ENCODE data around the gene TSPAN14.

TSPAN14 gene

DNA sequence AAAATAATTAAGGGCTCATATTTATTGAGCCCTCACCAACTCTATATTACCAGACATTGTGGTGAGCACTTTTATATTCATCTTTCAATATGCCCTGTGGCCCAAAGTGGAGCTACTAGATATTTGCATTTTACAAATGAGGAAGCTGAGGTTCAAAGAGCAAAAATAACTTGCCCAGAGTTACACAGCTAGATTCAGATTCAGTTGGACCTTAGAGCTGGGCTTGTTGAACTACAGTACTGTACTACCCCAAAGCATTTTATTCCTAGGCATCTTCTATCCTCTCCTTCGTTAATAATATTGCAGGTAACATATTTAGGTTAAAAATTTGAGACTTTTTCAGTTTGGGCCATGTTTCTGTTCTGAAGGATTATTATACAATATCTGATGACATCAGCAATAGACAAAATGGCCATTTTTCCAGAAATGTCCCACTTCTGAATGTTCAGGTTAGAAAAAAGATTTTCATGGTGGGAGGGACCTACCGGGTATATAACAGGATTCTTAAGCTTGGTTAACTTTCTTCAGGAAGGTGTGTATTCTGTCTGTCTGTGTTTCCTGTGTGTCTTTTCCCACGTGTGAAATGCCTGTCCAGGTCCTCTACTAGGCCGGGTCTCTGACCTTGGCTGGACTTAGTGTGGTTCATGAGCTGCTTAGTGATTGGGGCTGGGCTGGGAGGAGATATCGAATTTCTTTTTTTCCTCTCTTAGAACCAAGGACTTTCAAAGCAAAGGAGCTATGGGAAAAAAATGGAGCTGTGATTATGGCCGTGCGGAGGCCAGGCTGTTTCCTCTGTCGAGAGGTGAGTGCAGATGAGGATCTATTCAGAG is 32.2 kb upstream of the TSPAN14 start:
- DNase-seq, result peak; percentile 18 to 57 (median 34)

DNA sequence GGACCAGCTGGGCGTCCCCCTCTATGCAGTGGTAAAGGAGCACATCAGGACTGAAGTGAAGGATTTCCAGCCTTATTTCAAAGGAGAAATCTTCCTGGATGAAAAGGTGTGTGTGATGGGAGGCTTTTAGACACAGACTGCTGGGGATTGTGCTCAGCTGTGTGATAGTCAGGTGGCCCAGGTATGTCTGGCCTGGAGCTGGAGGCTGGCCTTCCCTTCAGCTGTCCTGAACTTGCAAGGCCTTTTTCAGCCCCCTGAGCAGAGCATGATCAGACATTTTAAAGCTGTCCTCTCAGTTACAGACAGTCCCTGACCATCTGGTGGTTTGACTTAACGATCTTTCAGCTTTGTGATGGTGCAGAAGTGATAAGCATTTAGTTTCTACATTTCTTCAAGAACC is 28.2 kb upstream of the TSPAN14 start:
- DNase-seq, result no peak

DNA sequence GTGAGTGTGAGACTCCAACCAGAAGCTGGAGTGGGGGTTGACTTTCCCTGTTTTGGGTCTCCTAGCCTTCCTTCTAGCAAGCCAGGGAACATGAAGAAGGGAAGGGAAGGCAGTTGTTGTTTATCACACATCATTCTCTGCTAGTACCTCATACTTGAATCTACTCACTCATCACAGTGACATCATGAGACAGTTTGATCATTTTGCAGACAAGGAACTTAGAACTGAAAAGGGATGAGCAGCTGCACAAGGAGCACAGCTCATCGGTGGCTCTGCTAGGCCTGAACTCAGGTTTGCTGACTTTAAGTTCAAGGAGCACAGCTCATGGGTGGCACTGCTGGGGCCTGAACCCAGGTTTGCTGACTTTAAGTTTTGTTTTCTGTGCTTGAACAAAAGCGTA is 26.6 kb upstream of the TSPAN14 start:
- peak in 2 of 4 experiments; percentile 43 to 51 for DNase-seq

DNA sequence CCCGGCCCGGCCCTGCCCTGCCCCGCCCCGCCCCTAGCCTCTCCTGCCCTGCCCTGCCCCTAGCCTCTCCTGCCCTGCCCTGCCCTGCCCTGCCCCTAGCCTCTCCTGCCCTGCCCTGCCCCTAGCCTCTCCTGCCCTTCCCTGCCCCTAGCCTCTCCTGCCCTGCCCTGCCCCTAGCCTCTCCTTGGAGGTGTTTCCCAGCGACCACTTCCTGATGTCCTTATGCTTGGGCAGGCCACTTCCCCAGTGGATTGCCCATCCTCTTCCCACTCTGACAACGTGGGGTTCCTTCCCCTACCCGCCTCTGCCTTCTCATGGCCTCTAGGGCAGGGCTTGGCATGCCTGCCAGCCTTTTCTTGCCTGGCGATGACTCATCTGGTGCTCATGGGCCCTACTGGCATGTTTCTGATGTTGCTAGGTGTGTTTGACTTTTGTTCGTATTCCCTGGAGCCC is 24.6 kb upstream of the TSPAN14 start:
- DNase-seq, result peak; percentile 79 to 93 (median 88)

DNA sequence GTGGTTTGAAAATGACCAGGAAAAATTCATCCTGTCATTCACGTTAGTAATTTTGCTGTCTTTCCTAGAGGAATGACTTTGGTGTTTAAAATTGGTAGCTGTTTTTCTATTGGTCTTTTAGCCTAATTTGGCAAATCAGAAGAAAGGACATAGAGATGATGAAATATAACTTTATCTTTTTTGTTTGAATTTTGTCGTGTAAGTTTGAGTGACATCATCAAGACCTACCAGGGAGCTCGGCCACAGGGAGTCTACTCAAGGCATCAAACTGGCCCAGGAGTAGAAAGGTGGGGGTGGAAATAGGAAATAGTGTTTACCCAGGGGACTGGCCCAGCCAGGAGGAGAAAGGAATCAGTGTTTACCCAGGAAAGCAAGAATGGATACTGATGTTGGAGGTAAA is 21.0 kb upstream of the TSPAN14 start:
- DNase-seq, result no peak

DNA sequence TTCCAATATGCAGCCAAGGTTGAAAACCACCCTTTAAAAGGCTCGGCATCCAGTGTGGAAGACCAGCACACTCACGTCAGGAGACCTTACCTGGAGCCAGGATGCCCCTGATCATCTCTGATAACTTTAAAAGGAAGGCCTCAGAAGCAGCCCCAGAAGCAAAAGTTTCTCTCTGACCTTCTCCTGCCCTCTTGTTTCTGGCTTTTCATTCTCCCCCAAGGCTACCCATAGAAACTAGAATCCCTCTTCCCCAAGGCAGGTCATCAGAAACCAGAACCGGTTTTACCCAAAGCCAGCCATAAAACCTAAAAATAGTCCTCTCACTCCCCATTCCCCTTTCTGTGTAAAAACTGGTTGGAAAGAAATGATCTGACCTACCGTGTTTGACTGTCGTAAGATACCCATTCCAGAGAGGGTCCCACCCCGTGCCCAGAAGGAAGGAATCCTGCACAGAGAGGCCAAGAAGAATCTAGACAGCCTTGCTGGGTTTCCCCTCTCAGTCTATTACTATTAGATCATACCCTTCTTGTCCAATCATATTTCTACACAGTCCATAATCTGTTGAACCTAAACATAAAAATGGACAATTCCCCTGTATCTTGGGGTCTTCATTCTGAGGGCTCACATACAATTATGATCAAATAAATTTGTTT is 17.5 kb upstream of the TSPAN14 start:
- no peak for DNase-seq

DNA sequence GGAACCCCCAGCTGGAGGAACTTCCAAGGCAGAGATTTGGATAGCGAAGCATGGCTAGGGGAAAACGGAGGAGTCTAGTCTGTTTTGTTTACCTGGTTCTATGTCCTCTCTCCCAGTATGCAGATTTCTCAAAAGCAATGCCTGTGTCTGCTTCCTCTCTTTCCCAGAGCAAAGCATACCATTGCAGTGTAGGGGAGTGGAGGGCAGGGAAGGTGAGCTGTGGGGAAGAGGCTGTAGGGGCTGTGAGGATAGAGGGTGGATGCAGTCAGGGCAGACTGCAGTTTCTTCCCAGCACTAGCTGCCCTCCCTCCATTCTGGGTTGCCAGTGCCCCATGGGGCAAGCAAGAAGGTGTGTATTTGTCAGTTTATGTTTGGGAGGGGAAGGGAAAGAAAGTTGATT is 16.9 kb upstream of the TSPAN14 start:
- no peak for DNase-seq

DNA sequence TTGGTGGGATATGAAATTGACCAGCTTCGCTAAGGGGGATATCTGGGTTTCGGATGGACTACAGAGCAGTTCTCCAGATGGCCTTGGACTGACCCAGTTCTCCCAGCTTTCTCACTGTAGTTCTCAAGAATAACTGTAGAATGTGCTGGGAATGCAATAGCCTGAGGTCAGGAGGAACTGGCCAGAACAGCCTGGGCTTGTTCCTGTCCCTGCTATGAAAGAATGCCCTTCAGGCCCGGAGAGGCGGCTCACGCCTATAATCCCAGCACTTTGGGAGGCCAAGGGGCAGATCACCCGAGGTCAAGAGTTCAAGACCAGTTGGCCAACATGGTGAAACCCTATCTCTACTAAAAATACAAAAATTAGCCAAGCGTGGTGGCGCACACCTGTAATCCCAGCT is 12.3 kb upstream of the TSPAN14 start:
- DNase-seq, result no peak

DNA sequence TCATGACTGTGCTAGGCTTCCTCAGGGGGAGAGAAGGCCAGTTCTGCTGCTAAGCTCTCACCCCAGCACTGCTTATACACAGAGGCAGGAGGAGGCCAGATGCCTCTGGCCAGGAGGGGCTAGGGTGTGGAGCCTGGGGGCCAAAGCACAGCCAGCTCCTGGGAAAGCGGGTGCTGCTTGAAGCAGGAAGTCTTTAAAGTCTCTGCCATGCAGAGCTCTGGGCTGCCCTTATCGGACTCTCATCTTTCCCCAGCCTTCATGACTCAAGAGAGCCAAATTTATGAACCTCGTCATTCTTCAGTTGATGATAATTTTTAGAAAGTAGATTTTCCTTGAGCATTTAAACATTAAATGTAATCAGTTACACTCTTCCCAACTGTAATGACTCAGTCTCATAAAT is 11.2 kb upstream of the TSPAN14 start:
- no peak for DNase-seq

DNA sequence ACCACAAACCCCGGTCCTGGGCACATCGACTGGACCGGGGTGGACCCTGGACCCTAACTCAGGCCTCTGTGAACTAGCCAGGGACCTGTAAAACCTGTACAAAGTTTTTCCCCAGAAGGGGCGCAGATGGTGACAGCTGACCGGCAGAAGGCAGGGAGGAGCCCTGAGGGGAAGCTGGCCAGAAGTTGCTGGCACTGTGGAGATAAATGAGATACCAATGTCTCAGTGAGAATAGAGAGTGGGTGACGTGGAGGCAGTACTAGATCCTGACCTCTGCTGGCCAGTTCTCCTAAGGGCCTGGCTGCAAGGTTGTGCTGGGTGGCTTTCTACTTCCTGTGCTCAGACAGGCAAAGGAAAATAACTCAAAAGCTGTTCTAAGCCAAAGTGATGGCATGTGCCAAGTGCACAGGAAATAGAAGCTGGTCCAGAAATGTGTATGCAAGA is 10.6 kb upstream of the TSPAN14 start:
- peak; percentile 58 to 84 (median 80) for DNase-seq

DNA sequence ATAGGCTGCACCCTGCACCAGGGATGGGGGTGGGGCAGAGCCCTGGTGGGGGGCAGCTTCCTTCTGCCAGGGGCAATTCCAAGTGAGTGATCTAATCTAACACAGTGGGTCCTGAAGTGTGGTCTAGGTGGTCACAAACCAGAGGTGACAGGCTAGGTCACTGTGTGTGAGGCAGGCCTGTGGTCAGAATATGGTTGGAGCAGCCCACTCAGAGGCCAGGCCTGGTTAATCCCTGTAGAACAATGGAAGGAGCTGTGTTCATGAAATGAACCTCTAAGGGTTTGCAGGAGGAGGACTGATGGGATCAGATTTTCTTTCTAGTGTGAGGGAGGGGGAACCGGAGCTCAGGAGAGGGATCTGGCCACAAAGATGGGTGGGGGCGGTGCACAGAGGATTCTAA is 10.0 kb upstream of the TSPAN14 start:
- DNase-seq, result no peak

DNA sequence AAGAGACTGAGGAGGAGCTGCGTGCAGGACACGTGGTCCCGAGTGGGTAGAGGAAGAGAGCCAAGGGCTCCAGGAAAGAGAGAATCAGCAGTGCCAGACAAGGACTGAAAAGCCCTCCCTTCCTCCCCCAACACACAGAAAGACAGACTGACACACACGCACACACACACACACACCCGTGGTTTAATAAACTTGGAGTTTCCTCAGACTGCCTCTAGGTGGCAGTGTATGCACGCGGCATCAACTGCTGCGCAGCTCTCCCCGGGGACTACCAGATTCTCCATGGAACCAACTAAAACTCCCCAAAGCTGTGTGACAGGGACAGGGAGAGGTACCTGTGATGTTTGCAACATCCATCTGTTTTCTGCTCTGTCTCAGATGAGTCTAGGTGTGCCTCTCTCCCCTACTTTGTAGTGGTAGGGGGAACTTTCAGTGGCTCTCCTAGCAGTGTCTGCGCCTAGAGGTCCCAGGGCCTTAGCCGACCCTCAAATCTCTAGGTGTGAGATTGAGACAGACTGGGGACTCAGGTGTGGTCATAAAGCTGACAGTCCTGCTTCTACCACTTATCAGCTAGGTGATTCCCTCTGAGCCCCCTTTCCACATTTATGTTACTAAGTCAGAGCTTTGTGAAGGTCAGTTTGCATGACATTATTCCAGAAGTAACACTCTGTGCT is 9.3 kb upstream of the TSPAN14 start:
- peak; percentile 65 to 88 (median 79) for DNase-seq

DNA sequence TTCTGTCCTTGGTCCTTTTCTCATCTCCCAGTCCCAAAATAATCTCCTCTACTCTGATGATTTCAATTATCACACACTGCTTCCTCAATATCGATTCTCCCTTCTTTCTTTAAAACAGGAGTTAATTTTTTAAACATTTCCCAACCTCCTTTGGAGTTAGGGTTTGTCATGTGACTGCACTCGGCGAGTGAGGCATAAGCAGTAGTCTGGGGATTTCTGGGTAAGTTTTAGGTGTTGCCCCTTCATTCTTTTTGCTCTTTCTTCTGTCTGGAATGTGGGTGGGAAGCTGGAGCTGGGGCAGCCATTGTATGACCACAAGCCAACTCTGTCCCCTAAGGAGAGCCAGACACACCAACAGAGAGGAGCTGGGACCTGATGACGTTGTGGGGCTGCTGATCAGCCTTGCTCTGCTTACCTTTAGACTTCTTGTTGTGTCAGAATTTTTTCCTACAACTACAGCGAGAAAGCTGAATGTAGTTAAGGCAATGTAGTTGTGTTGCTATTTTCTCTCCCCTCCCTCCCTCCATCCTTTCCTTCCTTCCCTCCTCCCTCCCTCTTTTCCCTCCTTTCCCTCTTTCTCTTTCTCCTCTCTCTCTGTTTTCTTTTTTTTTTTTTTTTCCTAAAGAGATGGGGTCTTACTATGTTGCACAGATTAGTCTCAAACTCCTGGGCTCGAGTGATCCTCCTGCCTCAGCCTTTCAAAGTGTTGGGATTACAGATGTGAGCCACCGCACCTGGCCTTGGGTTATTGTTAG is 6.5 kb upstream of the TSPAN14 start:
- DNase-seq, result no peak

DNA sequence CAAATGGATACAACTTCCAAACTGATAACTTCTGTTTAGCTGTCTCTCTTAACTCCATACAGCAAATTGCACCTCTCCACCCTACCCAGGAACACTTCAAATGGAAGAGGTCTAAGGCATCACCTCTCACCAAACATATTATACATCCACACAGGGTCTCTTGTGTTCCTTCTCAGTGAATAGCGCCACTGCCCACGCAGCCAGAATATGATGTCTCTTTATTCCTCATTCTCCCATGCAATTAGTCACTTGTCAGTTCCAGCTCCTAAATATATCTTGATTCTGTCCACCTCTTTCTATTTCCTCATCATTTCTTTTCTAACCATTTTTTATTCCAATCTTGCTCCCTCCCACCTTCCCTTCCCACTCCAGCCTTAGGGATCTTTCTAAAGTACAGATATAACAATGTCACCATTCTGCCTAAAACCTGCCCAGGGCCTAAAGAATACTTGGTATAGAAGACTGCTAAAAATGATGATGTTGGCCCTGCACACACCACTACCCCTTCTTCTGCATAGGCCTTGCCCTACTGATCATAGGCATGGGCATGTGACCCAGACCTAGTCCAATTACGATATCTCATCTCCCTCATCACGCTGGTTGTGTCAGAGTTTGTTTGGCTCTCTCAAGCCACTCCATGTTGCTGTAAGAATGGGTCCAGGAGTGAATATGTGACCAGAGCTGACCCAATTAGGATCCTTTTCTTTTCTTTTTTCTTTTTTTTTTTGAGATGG is 5.7 kb upstream of the TSPAN14 start:
- DNase-seq, result peak; percentile 27 to 67 (median 44)

DNA sequence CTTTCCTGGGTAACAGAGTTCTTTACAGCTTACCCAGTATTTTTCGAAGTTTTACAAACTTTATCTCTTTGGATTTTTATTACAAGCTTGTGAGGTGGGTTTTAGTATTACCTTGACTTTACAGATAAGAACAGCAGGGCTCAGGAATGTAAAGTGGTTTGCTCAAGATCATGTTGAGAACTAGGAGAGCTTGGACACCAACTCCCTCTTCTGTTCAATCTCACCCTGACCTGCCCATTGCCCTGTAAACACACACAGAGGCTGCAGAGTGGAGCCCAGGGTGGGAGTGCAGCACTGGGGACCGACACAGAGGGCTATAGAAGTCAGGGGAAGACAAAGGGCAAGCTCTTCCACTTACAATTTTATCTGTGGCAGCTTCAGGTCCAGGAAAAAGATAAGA is 4.6 kb upstream of the TSPAN14 start:
- no peak for DNase-seq

DNA sequence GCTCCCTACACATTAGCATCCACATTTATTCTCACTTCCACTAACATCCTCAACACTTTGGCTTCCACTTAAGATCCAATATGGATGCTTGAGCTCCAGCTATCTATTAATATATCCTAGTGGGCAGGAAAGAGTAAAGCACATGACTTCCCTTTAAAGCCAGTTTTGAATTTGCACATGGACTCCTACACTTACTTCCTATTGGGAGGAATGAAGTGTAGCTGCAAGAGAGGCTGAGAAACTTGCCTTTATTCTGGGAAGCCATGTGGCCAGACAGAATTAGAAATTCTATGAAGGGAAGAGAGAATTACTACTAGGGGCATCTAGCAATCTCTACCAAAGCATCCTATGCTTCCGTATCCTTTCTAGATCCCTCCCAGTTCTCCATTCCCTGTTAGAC is 3.0 kb upstream of the TSPAN14 start:
- peak in 3 of 4 experiments; percentile 36 to 69 (median 66) for DNase-seq

DNA sequence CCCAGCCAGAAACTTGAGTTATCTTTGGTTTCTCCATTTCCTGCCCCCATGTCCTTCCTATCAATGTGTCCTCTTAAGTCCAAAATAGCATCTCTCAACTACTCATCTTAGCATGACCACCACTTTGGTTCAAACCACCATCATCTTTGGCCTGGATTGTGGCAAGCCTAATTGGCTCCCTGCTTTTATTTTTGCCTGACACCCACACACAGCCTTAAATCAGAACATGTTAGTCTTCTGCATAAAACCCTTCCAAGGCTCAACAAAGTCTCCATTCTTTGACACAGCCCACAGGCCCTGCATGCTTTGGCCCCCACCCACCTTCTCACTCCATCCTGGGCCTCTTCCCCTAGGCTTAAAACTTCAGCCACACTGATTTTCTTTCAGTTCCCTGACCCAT is 2.0 kb upstream of the TSPAN14 start:
- peak in 1 of 4 experiments; percentile 32 for DNase-seq

DNA sequence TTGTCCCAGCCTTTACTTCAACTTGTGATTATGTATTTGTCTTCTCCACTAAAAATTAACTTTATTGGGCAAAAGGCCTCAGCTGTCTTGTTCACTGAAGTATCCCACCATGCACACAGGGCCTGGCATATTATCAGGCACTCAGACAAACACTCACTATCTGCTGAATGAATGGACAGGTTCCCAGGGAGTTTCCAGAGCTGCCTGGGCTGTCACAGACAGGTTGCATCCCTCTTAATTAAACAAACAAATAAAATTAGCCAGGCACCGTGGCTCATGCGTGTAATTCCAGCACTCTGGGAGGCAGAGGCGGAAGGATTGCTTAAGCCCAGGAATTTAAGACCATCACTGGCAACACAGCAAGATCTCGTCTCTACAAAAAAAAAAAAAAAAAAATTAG is 1.5 kb upstream of the TSPAN14 start:
- no peak for DNase-seq

DNA sequence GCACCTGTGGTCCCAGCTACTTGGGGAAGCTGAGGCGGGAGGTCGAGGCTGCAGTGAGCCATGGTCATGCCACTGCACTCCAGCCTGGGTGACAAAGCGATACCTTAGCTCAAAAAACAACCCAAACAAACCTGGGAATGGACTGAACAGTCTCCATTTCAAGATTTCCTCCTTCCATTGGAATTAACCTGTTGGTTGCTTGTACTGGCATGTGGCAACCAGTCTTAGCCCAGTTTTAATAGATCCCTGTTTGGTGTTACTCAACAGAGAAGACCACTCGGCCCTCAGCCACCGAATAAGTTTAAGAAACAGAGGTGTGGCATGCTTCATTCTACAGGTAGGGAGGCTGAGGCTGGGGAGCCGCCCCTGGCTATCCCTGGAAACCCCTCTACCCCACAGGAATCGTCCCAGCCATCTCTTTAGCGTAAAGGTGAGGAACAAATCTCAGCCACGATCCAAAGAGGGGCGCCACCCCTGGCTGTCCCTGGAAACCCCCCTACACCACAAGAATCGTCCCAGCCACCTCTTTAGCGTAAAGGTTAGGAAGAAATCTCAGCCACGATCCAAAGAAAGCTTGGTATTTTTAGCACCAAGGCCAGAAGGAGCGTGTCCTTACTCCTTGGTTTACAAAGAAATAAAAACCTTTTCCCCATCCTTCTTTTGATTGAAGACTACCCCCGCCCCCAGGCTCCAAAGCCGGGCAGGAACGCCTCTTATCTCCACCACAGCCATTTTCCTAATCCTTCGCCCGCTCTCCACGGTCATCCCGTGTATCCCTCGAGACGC is 861 bp upstream of the TSPAN14 start:
- no peak for DNase-seq

DNA sequence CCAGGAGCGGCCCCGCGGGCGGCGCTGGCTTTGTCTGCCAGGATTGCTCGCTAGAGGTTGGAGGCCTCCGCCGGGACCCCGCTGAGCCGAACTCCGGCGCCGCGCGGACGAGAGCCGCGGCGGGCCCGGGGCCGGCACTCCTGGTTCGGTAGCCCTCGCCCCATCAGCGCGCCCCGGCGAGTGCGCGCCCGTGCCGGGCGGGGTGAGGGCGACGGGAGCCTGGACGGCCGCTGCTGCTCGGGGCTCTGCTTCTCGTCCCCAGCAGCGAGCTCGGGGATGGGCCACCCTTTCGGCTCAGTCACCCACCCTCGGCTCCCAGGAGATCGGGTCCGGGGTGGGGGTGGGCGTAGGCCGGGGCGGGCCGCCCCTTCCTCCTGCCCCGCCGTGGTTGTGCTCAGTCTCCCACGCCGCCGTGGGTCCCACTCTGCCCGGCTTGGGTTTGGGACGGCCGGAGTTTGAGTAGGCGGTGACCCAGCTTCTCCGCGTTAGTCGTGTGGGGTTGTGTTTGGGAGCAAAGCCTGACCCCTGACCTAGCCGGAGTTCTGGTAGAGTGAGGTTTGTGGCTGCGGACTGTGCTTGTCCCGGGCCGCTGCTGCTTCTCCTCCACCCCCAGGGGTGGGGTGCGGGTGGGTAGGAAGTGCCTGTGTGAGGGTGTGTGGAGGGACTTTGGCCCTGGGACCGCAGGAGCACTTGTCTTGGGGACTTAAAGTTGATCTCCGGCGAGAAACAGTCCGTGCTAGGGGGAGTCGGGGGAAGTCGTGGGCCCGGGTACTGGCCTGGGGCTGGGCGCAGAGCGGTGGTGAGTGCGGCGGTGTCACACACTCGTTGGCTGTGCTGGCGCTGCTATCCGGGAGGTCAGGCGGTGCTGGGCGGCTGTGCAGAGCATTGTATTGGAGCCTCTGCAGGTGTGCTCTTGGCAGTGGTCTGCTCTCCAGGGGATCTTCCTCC is 677 bp downstream of the TSPAN14 start:
- DNase-seq, result peak; percentile 53 to 75 (median 70)
